SJCRH30 (cell line): ENCODE measurements around the gene ELOA2. TPM values are rescaled to one million over a fixed set of nuclear protein-coding genes. Genes with fewer than 3 reads are reported as not detected.
"Not testable (repeated sequence)": the region's sequence is repeated elsewhere in the genome, so short reads cannot be mapped to it uniquely, and the experiment has no call there.

Experiments used
- DNase-seq, 2 experiments: peaks; one replicate each; pipeline ENCODE4 v3.0.0-alpha.2; 2015 to 2020
- H3K27ac ChIP-seq: fragments of 250-450 bp; sonication (Bioruptor Pico); 2 replicates; pipeline ENCODE4 v1.5.1; 2020; ENCODE audit warnings: mild to moderate bottlenecking, moderate library complexity
- H3K27me3 ChIP-seq: fragments of 250-450 bp; sonication (Bioruptor Pico); 2 replicates; pipeline ENCODE4 v1.5.1; 2020; ENCODE audit warnings: mild to moderate bottlenecking, moderate library complexity
- H3K36me3 ChIP-seq: fragments of 250-450 bp; sonication (Bioruptor Pico); 2 replicates; pipeline ENCODE4 v1.5.1; 2020; ENCODE audit warnings: mild to moderate bottlenecking, moderate library complexity
- H3K4me1 ChIP-seq: fragments of 250-450 bp; sonication (Bioruptor Pico); 2 replicates; pipeline ENCODE4 v1.5.1; 2020; ENCODE audit warnings: mild to moderate bottlenecking, moderate library complexity
- H3K4me3 ChIP-seq: fragments of 250-450 bp; sonication (Bioruptor Pico); 2 replicates; pipeline ENCODE4 v1.5.1; 2020; ENCODE audit warnings: mild to moderate bottlenecking, moderate library complexity
- H3K9me3 ChIP-seq: fragments of 250-450 bp; sonication (Bioruptor Pico); replicated peaks from 2 replicates; pipeline ENCODE4 v1.5.1; 2020; ENCODE audit warnings: mild to moderate bottlenecking, moderate library complexity
- total RNA-seq: library from RNA; depleted of rRNA; stranded (reverse); fragments of >200 nt; shearing (Covaris generic); gene quantifications from 2 replicates; pipeline ENCODE4 v1.2.3, GENCODE V29; 2014; rRNA removed

Gene ELOA2
- total RNA-seq, 1 experiment from 2014 or later: 0.06 TPM

- Histone ChIP-seq H3K27me3 (no peaks in the 10 kb centered on the region), H3K4me1 (no peaks in the 10 kb centered on the region), H3K9me3 (no peaks in the 10 kb centered on the region), H3K27ac (no peak overlapping the region), H3K36me3 (no peaks in the 10 kb centered on the region), H3K4me3 (no peak overlapping the region)
- DNase-seq: no peak
Measured at GRCh38 chr18:47032945-47033344, 2.5 kb downstream of the ELOA2 start.

GRCh38 chr18:47030887-47031286, 4.5 kb downstream of the ELOA2 start:
- not testable (repeated sequence) for H3K4me3 ChIP-seq, H3K27me3 ChIP-seq, H3K9me3 ChIP-seq

GRCh38 chr18:47029684-47030353, 5.6 kb downstream of the ELOA2 start:
- not testable (repeated sequence) for H3K36me3 ChIP-seq, H3K4me3 ChIP-seq, H3K27me3 ChIP-seq, H3K9me3 ChIP-seq, H3K4me1 ChIP-seq, H3K27ac ChIP-seq, DNase-seq

More at GRCh38 chr18:47030887-47031286, 4.5 kb downstream of the ELOA2 start:
- not testable (repeated sequence) for H3K36me3 ChIP-seq, H3K27ac ChIP-seq, H3K4me1 ChIP-seq, DNase-seq

- not testable (repeated sequence) for H3K9me3 ChIP-seq, DNase-seq, H3K4me1 ChIP-seq, H3K4me3 ChIP-seq, H3K27me3 ChIP-seq, H3K27ac ChIP-seq, H3K36me3 ChIP-seq
Measured at GRCh38 chr18:47028738-47029137, 6.7 kb downstream of the ELOA2 start.

- not testable (repeated sequence) for DNase-seq
Measured at GRCh38 chr18:47025557-47026174, 9.8 kb downstream of the ELOA2 start.

GRCh38 chr18:47023769-47024465, 11.5 kb downstream of the ELOA2 start:
- not testable (repeated sequence) for H3K36me3 ChIP-seq, H3K4me1 ChIP-seq, H3K27ac ChIP-seq, H3K4me3 ChIP-seq, DNase-seq, H3K9me3 ChIP-seq, H3K27me3 ChIP-seq

More at GRCh38 chr18:47025557-47026174, 9.8 kb downstream of the ELOA2 start:
- H3K4me1 ChIP-seq, H3K36me3 ChIP-seq, H3K4me3 ChIP-seq, H3K27ac ChIP-seq, H3K9me3 ChIP-seq, H3K27me3 ChIP-seq: not testable (repeated sequence)

GRCh38 chr18:47022821-47023220, 12.6 kb downstream of the ELOA2 start:
- not testable (repeated sequence) for H3K27me3 ChIP-seq, H3K9me3 ChIP-seq, H3K4me3 ChIP-seq, DNase-seq, H3K36me3 ChIP-seq, H3K4me1 ChIP-seq, H3K27ac ChIP-seq

- H3K9me3 ChIP-seq, H3K36me3 ChIP-seq, DNase-seq, H3K27me3 ChIP-seq, H3K4me1 ChIP-seq, H3K4me3 ChIP-seq, H3K27ac ChIP-seq: not testable (repeated sequence)
Measured at GRCh38 chr18:47020757-47021156, 14.7 kb downstream of the ELOA2 start.

- H3K27me3 ChIP-seq, H3K36me3 ChIP-seq, H3K4me3 ChIP-seq, H3K4me1 ChIP-seq, H3K9me3 ChIP-seq, H3K27ac ChIP-seq, DNase-seq: not testable (repeated sequence)
Measured at GRCh38 chr18:47019870-47020269, 15.6 kb downstream of the ELOA2 start.

Other genes starting within 250 kb of the ELOA2 start
- gene PIAS2, start 118.1 kb downstream of the ELOA2 start, total RNA-seq: 33.2 and 35.8 TPM in 2 replicates
- 4.2 and 5.1 TPM in 2 replicates for gene KATNAL2, start 118.0 kb downstream of the ELOA2 start, total RNA-seq
- 14.7 and 20.2 TPM in 2 replicates for gene HDHD2, start 114.9 kb upstream of the ELOA2 start, total RNA-seq
- 26.3 and 26.4 TPM in 2 replicates for gene IER3IP1, start 140.7 kb upstream of the ELOA2 start, total RNA-seq
- gene SKOR2, start 216.0 kb upstream of the ELOA2 start, total RNA-seq: not detected in 2 replicates